ENCODE data around the gene YWHAH. TPM values are rescaled to one million over a fixed set of nuclear protein-coding genes. Genes with fewer than 3 reads are reported as not detected.
"Not testable (repeated sequence)": the region's sequence is repeated elsewhere in the genome, so short reads cannot be mapped to it uniquely, and the experiment has no call there.

Gene YWHAH
- total RNA-seq, 2 experiments from 2014 or later: 173 to 177 TPM

- Mint-ChIP-seq H3K9me3 (no peaks in the 10 kb centered on the region), H3K36me3 (no peaks in the 10 kb centered on the region), H3K4me3 (no peak overlapping the region), H3K27ac (no peak overlapping the region), H3K4me1 (peaks cover 13% of the 10 kb centered on the region), H3K27me3 (no peaks in the 10 kb centered on the region)
- no peak for DNase-seq
These were observed 27.8 kb downstream of the YWHAH start for GRCh38 chr22:31972180-31972579.

- Mint-ChIP-seq H3K4me3 (no peak overlapping the region), H3K4me1 (peaks cover 15% of the 10 kb centered on the region), H3K27me3 (no peaks in the 10 kb centered on the region), H3K9me3 (no peaks in the 10 kb centered on the region), H3K27ac (no peak overlapping the region), H3K36me3 (no peaks in the 10 kb centered on the region)
- no peak for DNase-seq
These were observed 29.4 kb downstream of the YWHAH start for GRCh38 chr22:31973739-31974138.

GRCh38 chr22:31977141-31977841 lies 33.0 kb downstream of the YWHAH start:
- no peak overlapping the region for H3K4me3 Mint-ChIP-seq
- H3K27me3 Mint-ChIP-seq: no peaks in the 10 kb centered on the region
- peak; percentile 73 for DNase-seq
- H3K9me3 Mint-ChIP-seq: no peaks in the 10 kb centered on the region
- no peak overlapping the region for H3K27ac Mint-ChIP-seq
- no peaks in the 10 kb centered on the region for H3K36me3 Mint-ChIP-seq
- H3K4me1 Mint-ChIP-seq: peaks cover 4% of the 10 kb centered on the region

GRCh38 chr22:31977939-31978338 lies 33.6 kb downstream of the YWHAH start:
- Mint-ChIP-seq H3K9me3 (no peaks in the 10 kb centered on the region), H3K4me1 (peaks cover 4% of the 10 kb centered on the region), H3K27me3 (no peaks in the 10 kb centered on the region), H3K27ac (no peak overlapping the region), H3K36me3 (no peaks in the 10 kb centered on the region), H3K4me3 (no peak overlapping the region)
- DNase-seq: no peak

GRCh38 chr22:31980628-31981027 lies 36.3 kb downstream of the YWHAH start:
- Mint-ChIP-seq H3K4me1 (peaks cover 4% of the 10 kb centered on the region), H3K27ac (no peak overlapping the region), H3K36me3 (no peaks in the 10 kb centered on the region), H3K4me3 (no peak overlapping the region), H3K27me3 (no peaks in the 10 kb centered on the region), H3K9me3 (no peaks in the 10 kb centered on the region)
- DNase-seq: no peak

- H3K4me1 Mint-ChIP-seq, H3K9me3 Mint-ChIP-seq, H3K36me3 Mint-ChIP-seq, H3K4me3 Mint-ChIP-seq, H3K27me3 Mint-ChIP-seq, H3K27ac Mint-ChIP-seq, DNase-seq: not testable (repeated sequence)
These were observed 37.6 kb downstream of the YWHAH start for GRCh38 chr22:31981976-31982375.

- Mint-ChIP-seq H3K4me1 (no peaks in the 10 kb centered on the region), H3K4me3 (no peak overlapping the region), H3K36me3 (no peaks in the 10 kb centered on the region), H3K27ac (no peak overlapping the region), H3K9me3 (no peaks in the 10 kb centered on the region), H3K27me3 (peaks cover 4% of the 10 kb centered on the region)
- no peak for DNase-seq
These were observed 39.7 kb downstream of the YWHAH start for GRCh38 chr22:31983911-31984656.

- no peak overlapping the region for H3K27ac Mint-ChIP-seq
These were observed 42.9 kb downstream of the YWHAH start for GRCh38 chr22:31987218-31987617.

GRCh38 chr22:31991102-31991839 lies 46.9 kb downstream of the YWHAH start:
- H3K36me3 Mint-ChIP-seq: no peaks in the 10 kb centered on the region
- H3K4me3 Mint-ChIP-seq: no peak overlapping the region
- H3K4me1 Mint-ChIP-seq: no peaks in the 10 kb centered on the region
- no peaks in the 10 kb centered on the region for H3K9me3 Mint-ChIP-seq
- peaks cover 4% of the 10 kb centered on the region for H3K27me3 Mint-ChIP-seq
- DNase-seq: no peak
- no peak overlapping the region for H3K27ac Mint-ChIP-seq

More at GRCh38 chr22:31987218-31987617, 42.9 kb downstream of the YWHAH start:
- Mint-ChIP-seq H3K36me3 (no peaks in the 10 kb centered on the region), H3K4me1 (no peaks in the 10 kb centered on the region), H3K4me3 (no peak overlapping the region), H3K27me3 (peaks cover 4% of the 10 kb centered on the region), H3K9me3 (no peaks in the 10 kb centered on the region)
- DNase-seq: no peak

- no peaks in the 10 kb centered on the region for H3K36me3 Mint-ChIP-seq
- DNase-seq: no peak
- H3K27ac Mint-ChIP-seq: no peak overlapping the region
- no peaks in the 10 kb centered on the region for H3K9me3 Mint-ChIP-seq
- peaks cover 5% of the 10 kb centered on the region for H3K27me3 Mint-ChIP-seq
- no peaks in the 10 kb centered on the region for H3K4me1 Mint-ChIP-seq
- H3K4me3 Mint-ChIP-seq: no peak overlapping the region
These were observed 50.7 kb downstream of the YWHAH start for GRCh38 chr22:31995046-31995445.

- peaks cover 2% of the 10 kb centered on the region for H3K4me1 Mint-ChIP-seq
- no peaks in the 10 kb centered on the region for H3K9me3 Mint-ChIP-seq
- no peak overlapping the region for H3K27ac Mint-ChIP-seq
- peaks cover 5% of the 10 kb centered on the region for H3K27me3 Mint-ChIP-seq
- DNase-seq: no peak
- H3K4me3 Mint-ChIP-seq: no peak overlapping the region
- no peaks in the 10 kb centered on the region for H3K36me3 Mint-ChIP-seq
These were observed 51.5 kb downstream of the YWHAH start for GRCh38 chr22:31995807-31996206.

GRCh38 chr22:31998784-31999385 lies 54.5 kb downstream of the YWHAH start:
- Mint-ChIP-seq H3K27ac (no peak overlapping the region), H3K4me1 (peaks cover 2% of the 10 kb centered on the region), H3K27me3 (peaks cover 5% of the 10 kb centered on the region), H3K4me3 (no peak overlapping the region), H3K9me3 (no peaks in the 10 kb centered on the region), H3K36me3 (no peaks in the 10 kb centered on the region)
- DNase-seq: no peak

GRCh38 chr22:32000181-32000580 lies 55.8 kb downstream of the YWHAH start:
- Mint-ChIP-seq H3K36me3 (no peaks in the 10 kb centered on the region), H3K4me1 (peaks cover 2% of the 10 kb centered on the region), H3K27ac (no peak overlapping the region), H3K9me3 (no peaks in the 10 kb centered on the region), H3K27me3 (peaks cover 5% of the 10 kb centered on the region), H3K4me3 (no peak overlapping the region)
- DNase-seq: no peak

GRCh38 chr22:32005453-32005852 lies 61.1 kb downstream of the YWHAH start:
- H3K4me3 Mint-ChIP-seq: no peak overlapping the region
- no peaks in the 10 kb centered on the region for H3K4me1 Mint-ChIP-seq
- peaks cover 3% of the 10 kb centered on the region for H3K9me3 Mint-ChIP-seq
- peaks cover 5% of the 10 kb centered on the region for H3K27me3 Mint-ChIP-seq
- H3K36me3 Mint-ChIP-seq: no peaks in the 10 kb centered on the region
- H3K27ac Mint-ChIP-seq: no peak overlapping the region
- DNase-seq: no peak
